ENCODE results near the gene MUL1. TPM values are rescaled to one million over a fixed set of nuclear protein-coding genes. Genes with fewer than 3 reads are reported as not detected.

The MUL1 gene
- total RNA-seq, 3 donors from 2014 or later (not counting 1 experiment from before 2014, with no cell fraction given) = 21.0 to 29.5 (median 28.8) TPM

- Mint-ChIP-seq H3K27ac (no peak overlapping the region), H3K36me3 (no peaks in the 10 kb centered on the region), H3K9me3 (no peaks in the 10 kb centered on the region), H3K27me3 (ENCODE audit: low read depth in 2 of 2) (peaks cover 49% of the 10 kb centered on the region in 2 donors), H3K4me1 (no peaks in the 10 kb centered on the region), H3K4me3 (no peak overlapping the region)
- DNase-seq (no peak), ATAC-seq (no peak)
- Histone ChIP-seq H3K4me1 (ENCODE audit: control insufficient read depth, insufficient read depth, low read length) (peaks cover 2% of the 10 kb centered on the region), H3K27ac (ENCODE audit: low read length) (no peak overlapping the region), H3K9me3 (ENCODE audit: control insufficient read depth, insufficient read depth, low read length) (no peaks in the 10 kb centered on the region), H3K4me3 (ENCODE audit: low read length) (no peak overlapping the region), H3K36me3 (ENCODE audit: control insufficient read depth, insufficient read depth, low read length) (no peaks in the 10 kb centered on the region), H3K27me3 (ENCODE audit: control insufficient read depth, insufficient read depth, low read length) (peaks cover 5% of the 10 kb centered on the region)
- 64% methylated on average over 7 of the region's 7 CpGs for WGBS (ENCODE audit: insufficient coverage)
- no peak for TF ChIP-seq CTCF (IDR thresholded peaks at IDR 0.05)
- intact Hi-C loops (cut with micrococcal nuclease) = no loop called here
These were observed 33.0 kb downstream of the MUL1 start for GRCh38 chr1:20474996-20475395.

- Mint-ChIP-seq H3K27me3 (ENCODE audit: low read depth in 2 of 2) (peaks cover 44 to 45% of the 10 kb centered on the region in 2 donors), H3K36me3 (no peaks in the 10 kb centered on the region), H3K27ac (no peak overlapping the region), H3K9me3 (no peaks in the 10 kb centered on the region), H3K4me1 (no peaks in the 10 kb centered on the region), H3K4me3 (no peak overlapping the region)
- H3K27ac ChIP-seq (ENCODE audit: low read length) = no peak overlapping the region
- intact Hi-C loops (cut with micrococcal nuclease) = no loop called here
- TF ChIP-seq CTCF (IDR thresholded peaks at IDR 0.05) = no peak
- peaks cover 2% of the 10 kb centered on the region for H3K4me1 ChIP-seq (ENCODE audit: control insufficient read depth, insufficient read depth, low read length)
- H3K27me3 ChIP-seq (ENCODE audit: control insufficient read depth, insufficient read depth, low read length) = peaks cover 5% of the 10 kb centered on the region
- H3K36me3 ChIP-seq (ENCODE audit: control insufficient read depth, insufficient read depth, low read length) = no peaks in the 10 kb centered on the region
- WGBS (ENCODE audit: insufficient coverage) = 85% methylated on average over 2 of the region's 2 CpGs
- no peak for DNase-seq
- H3K4me3 ChIP-seq (ENCODE audit: low read length) = no peak overlapping the region
- no peaks in the 10 kb centered on the region for H3K9me3 ChIP-seq (ENCODE audit: control insufficient read depth, insufficient read depth, low read length)
- ATAC-seq = no peak
These were observed 33.5 kb downstream of the MUL1 start for GRCh38 chr1:20474333-20474975.

DNA sequence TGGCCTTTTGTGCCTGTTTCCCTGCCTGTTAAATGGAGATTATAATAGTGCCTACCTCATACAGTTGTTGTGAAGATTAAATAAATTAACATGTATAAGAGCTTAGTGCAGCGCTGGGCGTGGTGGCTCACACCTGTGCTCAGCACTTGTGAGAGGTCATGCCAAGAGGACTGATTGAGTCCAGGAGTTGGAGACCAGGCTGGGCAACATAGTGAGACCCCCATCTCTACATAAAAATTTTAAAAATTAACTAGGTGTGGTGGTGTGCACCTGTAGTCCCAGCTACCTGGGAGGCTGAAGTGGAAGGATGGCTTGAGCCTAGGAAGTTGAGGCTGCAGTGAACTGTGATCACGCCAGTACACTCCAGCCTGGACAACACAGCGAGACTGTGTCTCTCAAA is 34.1 kb downstream of the MUL1 start:
- no peaks in the 10 kb centered on the region for H3K36me3 Mint-ChIP-seq
- no peaks in the 10 kb centered on the region for H3K9me3 Mint-ChIP-seq
- ATAC-seq = no peak
- no peaks in the 10 kb centered on the region for H3K9me3 ChIP-seq (ENCODE audit: control insufficient read depth, insufficient read depth, low read length)
- no peak overlapping the region for H3K4me3 ChIP-seq (ENCODE audit: low read length)
- H3K27ac Mint-ChIP-seq = no peak overlapping the region
- intact Hi-C loops (cut with micrococcal nuclease) = no loop called here
- DNase-seq = no peak
- peaks cover 42 to 44% of the 10 kb centered on the region in 2 donors for H3K27me3 Mint-ChIP-seq (ENCODE audit: low read depth in 2 of 2)
- no peak overlapping the region for H3K27ac ChIP-seq (ENCODE audit: low read length)
- no peaks in the 10 kb centered on the region for H3K4me1 Mint-ChIP-seq
- TF ChIP-seq CTCF (IDR thresholded peaks at IDR 0.05) = no peak
- no peak overlapping the region for H3K4me3 Mint-ChIP-seq
- WGBS (ENCODE audit: insufficient coverage) = 90% methylated on average over 3 of the region's 4 CpGs
- H3K36me3 ChIP-seq (ENCODE audit: control insufficient read depth, insufficient read depth, low read length) = no peaks in the 10 kb centered on the region
- peaks cover 5% of the 10 kb centered on the region for H3K27me3 ChIP-seq (ENCODE audit: control insufficient read depth, insufficient read depth, low read length)
- peaks cover 2% of the 10 kb centered on the region for H3K4me1 ChIP-seq (ENCODE audit: control insufficient read depth, insufficient read depth, low read length)

Data from natural killer cell (primary cell).